ENCODE data around the gene RNF40. TPM values are rescaled to one million over a fixed set of nuclear protein-coding genes. Genes with fewer than 3 reads are reported as not detected.

RNF40 gene
- total and polyA plus RNA-seq, 2 of the 8 experiments (the other 6 are each of a cell fraction or from before 2014, with no cell fraction given): 38.5 to 68.7 TPM

GRCh38 chr16:30747331-30747730 lies 14.8 kb upstream of the RNF40 start:
- 78% methylated on average over 3 of the region's 3 CpGs; no CpG with 5 or more reads in 1 of the 2 experiments for WGBS, 2 experiments (ENCODE audit: extremely low coverage in 1 of 2, insufficient coverage in 1 of 2, insufficient read length in 1 of 2, insufficient replicate concordance in 2 of 2, low coverage in 1 of 2, low lambda C conversion rate in 2 of 2, missing lambda C conversion rate in 1 of 2)
- Histone ChIP-seq H3K9me3 (ENCODE audit: insufficient read depth in 2 of 2, low read depth in 1 of 2, low read length in 1 of 2) (no peaks in the 10 kb centered on the region), H3K36me3 (ENCODE audit: control insufficient read depth in 2 of 4, insufficient read depth in 4 of 4, low read length in 3 of 4) (peaks cover 6 to 16% (median 10%) of the 10 kb centered on the region in 4 experiments; a peak in 7 of 8 replicates), H4K8ac (ENCODE audit: extremely low read depth, insufficient read depth, low read length) (peak overlapping the region; percentile 98; the same call in 1 of the 2 replicates), H3K18ac (ENCODE audit: extremely low read depth, low read length) (no peak overlapping the region), H3K79me1 (ENCODE audit: low read depth, low read length) (peaks cover 8% of the 10 kb centered on the region; the same call in 1 of the 2 replicates), H2BK12ac (ENCODE audit: low read depth, low read length) (no peak overlapping the region), H3K23me2 (ENCODE audit: low read depth, low read length) (peaks cover 7% of the 10 kb centered on the region; the same call in 1 of the 2 replicates), H3K56ac (replicated peaks; ENCODE audit: insufficient read length, low read depth, low read length) (no peak overlapping the region), H4K5ac (ENCODE audit: insufficient read length, low read depth, low read length) (no peak overlapping the region), H3K27ac (ENCODE audit: low read depth, low read length) (peak overlapping the region; percentile 78), H3K4ac (replicated peaks; ENCODE audit: insufficient read length, low read depth, low read length) (no peak overlapping the region), H3K4me1 (replicated peaks in 1 of 4; ENCODE audit: control insufficient read depth in 3 of 4, insufficient read depth in 4 of 4, low read length in 3 of 4) (peaks cover 0 to 4% (median 0%) of the 10 kb centered on the region in 4 experiments; a peak in 2 of 7 replicates), H2AFZ (ENCODE audit: low read length) (no peak overlapping the region), H3K14ac (ENCODE audit: insufficient read length) (no peak overlapping the region), H2BK5ac (ENCODE audit: low read depth, low read length) (no peak overlapping the region; the same call in none of the 2 replicates), H2AK5ac (ENCODE audit: low read depth, low read length) (no peak overlapping the region), H2BK20ac (ENCODE audit: low read length) (no peak overlapping the region), H3K23ac (ENCODE audit: insufficient read length) (no peak overlapping the region), H3K4me2 (ENCODE audit: insufficient read depth in 1 of 2, low read depth in 2 of 2, low read length in 2 of 2) (peak overlapping the region; percentile 63 to 67), H4K20me1 (replicated peaks in 1 of 2; ENCODE audit: control insufficient read depth in 1 of 2, insufficient read depth in 2 of 2, low read length in 2 of 2) (peaks cover 3% of the 10 kb centered on the region in 2 experiments), H3K27me3 (replicated peaks in 1 of 4; ENCODE audit: control insufficient read depth in 3 of 4, extremely low read depth in 1 of 4, insufficient read depth in 3 of 4, low read length in 3 of 4) (no peaks in the 10 kb centered on the region), H2BK15ac (ENCODE audit: low read length) (no peak overlapping the region), H3K4me3 (ENCODE audit: extremely low read depth in 1 of 4, insufficient read depth in 2 of 4, low read depth in 3 of 4, low read length in 4 of 4) (peak overlapping the region; percentile 34 to 56 (median 52); a peak in 6 of 8 replicates), H4K91ac (replicated peaks; ENCODE audit: insufficient read length, low read length) (no peak overlapping the region), H2BK120ac (replicated peaks; ENCODE audit: low read depth, low read length) (no peak overlapping the region), H3K9ac (replicated peaks in 1 of 4; ENCODE audit: extremely low read depth in 1 of 4, low read depth in 3 of 4, low read length in 3 of 4) (peak overlapping the region in 1 of 4 experiments; percentile 6; a peak in 2 of 7 replicates), H3K79me2 (ENCODE audit: control insufficient read depth in 1 of 2, insufficient read depth in 2 of 2, low read length in 2 of 2) (peaks cover 0 to 15% of the 10 kb centered on the region in 2 experiments; a peak in 2 of 4 replicates)
- DNase-seq (ENCODE audit: low read depth in 1 of 2, low spot score in 2 of 2) (no peak), FAIRE-seq (no peak)
- POLR2A ChIA-PET (ENCODE audit: partially characterized antibody): interaction anchor here (0.7 to 7.1 kb wide), 17 partner anchors 10 to 165 kb away, joined by 3 to 92 read pairs (median 5); partner anchors contain the start of genes CFAP119, PRR14, RNF40 and SRCAP
- CTCF ChIA-PET (ENCODE audit: partially characterized antibody): interaction anchor here (1.6 kb wide), 1 partner anchor 13 kb away, joined by 6 read pairs; no protein-coding TSS in a partner anchor
- TF ChIP-seq RAD21 (IDR thresholded peaks at IDR 0.05 in 1 of 2, conservative IDR thresholded peaks at IDR 0.05 in 1 of 2; ENCODE audit: low read depth in 2 of 2, low read length in 2 of 2) (no peak), ZNF274 (IDR thresholded peaks at IDR 0.05; ENCODE audit: borderline replicate concordance, extremely low read depth, low read length) (no peak), MAFK (IDR thresholded peaks at IDR 0.05; ENCODE audit: low read depth, low read length) (no peak)

Data from H1 (cell line).